Mammary epithelial cell (primary cell): ENCODE measurements around the gene METTL1.

ENCODE experiments used
- CTCF ChIP-seq, 2 donors: IDR thresholded peaks in 1 of 2; conservative IDR thresholded peaks in 1 of 2; 2 replicates each; pipeline ENCODE4 v1.5.1; 2011 to 2012; ENCODE audit warnings: inconsistent platforms in 2 of 2, low read length in 2 of 2, mild to moderate bottlenecking in 2 of 2, control low read depth in 1 of 2, low read depth in 1 of 2; ENCODE audit not compliant: insufficient read depth in 1 of 2; ENCODE audit errors: extremely low read depth in 1 of 2
- EZH2 ChIP-seq: IDR thresholded peaks from 2 replicates; pipeline ENCODE4 v1.6.1; 2012; ENCODE audit warnings: low read length, inconsistent platforms, borderline replicate concordance

GRCh38 chr12:57761391-57761998 is 10.4 kb downstream of the METTL1 start:
- TF ChIP-seq CTCF (conservative IDR thresholded peaks at IDR 0.05 in 1 of 2, IDR thresholded peaks at IDR 0.05 in 1 of 2; ENCODE audit: extremely low read depth in 1 of 2, insufficient read depth in 1 of 2, low read depth in 1 of 2, low read length in 2 of 2) (no peak), EZH2 (no peak)
